ENCODE measurements around the gene DIDO1.

- TF ChIP-seq CTCF (IDR thresholded peaks at IDR 0.05), result no peak
- no peak for TF ChIP-seq POLR2A (IDR thresholded peaks at IDR 0.05)
These were observed 46.8 kb downstream of the DIDO1 start for GRCh38 chr20:62879275-62880146.
